HepG2 (cell line): ENCODE data around the gene ETFDH. TPM values are rescaled to one million over a fixed set of nuclear protein-coding genes. Genes with fewer than 3 reads are reported as not detected.

Experiments
- AHR ChIP-seq: IDR thresholded peaks from 2 replicates; pipeline ENCODE4 v1.6.1; 2018; ENCODE audit warnings: missing genetic modification reagents, missing compliant biosample characterization
- CHCHD3 ChIP-seq: sonication (generic); formaldehyde crosslinking; IDR thresholded peaks from 2 replicates; pipeline ENCODE4 v1.8.0; 2022; ENCODE audit warnings: mild to moderate bottlenecking, missing genetic modification reagents, moderate library complexity
- CTCF ChIP-seq: sonication (generic); formaldehyde crosslinking; IDR thresholded peaks from 2 replicates; pipeline ENCODE4 v1.5.0; 2020; ENCODE audit warnings: mild to moderate bottlenecking, missing genetic modification reagents, moderate library complexity
- JDP2 ChIP-seq: sonication (generic); formaldehyde crosslinking; IDR thresholded peaks from 2 replicates; pipeline ENCODE4 v1.8.1; 2022; ENCODE audit warnings: missing genetic modification reagents, borderline replicate concordance
- PPARG ChIP-seq: conservative IDR thresholded peaks from 2 replicates; pipeline ENCODE4 v1.6.1; 2016; ENCODE audit warnings: missing biosample characterization, missing genetic modification reagents
- RFXAP ChIP-seq: sonication (generic); formaldehyde crosslinking; IDR thresholded peaks from 2 replicates; pipeline ENCODE4 v1.4.0; 2020; ENCODE audit warnings: missing genetic modification reagents, borderline replicate concordance
- SRY ChIP-seq: sonication (generic); formaldehyde crosslinking; IDR thresholded peaks from 2 replicates; pipeline ENCODE4 v1.8.0; 2022; ENCODE audit warnings: mild to moderate bottlenecking, missing genetic modification reagents
- STAT5B ChIP-seq: sonication (generic); formaldehyde crosslinking; IDR thresholded peaks from 2 replicates; pipeline ENCODE4 v1.4.0; 2020; ENCODE audit warnings: missing genetic modification reagents
- SUZ12 ChIP-seq: fragments of 150-350 bp; IDR thresholded peaks from 2 replicates; pipeline ENCODE4 v1.6.1; 2014; ENCODE audit warnings: low read depth, low read length
- TBX3 ChIP-seq: fragments of 450-650 bp; IDR thresholded peaks from 2 replicates; pipeline ENCODE4 v1.6.1; 2017; ENCODE audit warnings: antibody characterized with exemption, mild to moderate bottlenecking, inconsistent platforms, borderline replicate concordance
- ZNF136 ChIP-seq: sonication (generic); formaldehyde crosslinking; IDR thresholded peaks from 2 replicates; pipeline ENCODE4 v1.8.1; 2022; ENCODE audit warnings: low read depth, mild to moderate bottlenecking, moderate library complexity, missing genetic modification reagents
- ZNF232 ChIP-seq: sonication (generic); formaldehyde crosslinking; IDR thresholded peaks from 2 replicates; pipeline ENCODE4 v1.4.0; 2020; ENCODE audit warnings: missing genetic modification reagents, borderline replicate concordance
- ZNF281 ChIP-seq: sonication (generic); formaldehyde crosslinking; IDR thresholded peaks from 2 replicates; pipeline ENCODE4 v1.4.0; 2020; ENCODE audit warnings: missing genetic modification reagents, borderline replicate concordance
- ZNF678 ChIP-seq: sonication (generic); formaldehyde crosslinking; IDR thresholded peaks from 2 replicates; pipeline ENCODE4 v1.4.0; 2020; ENCODE audit warnings: mild to moderate bottlenecking, missing genetic modification reagents
- ZNF766 ChIP-seq: sonication (generic); formaldehyde crosslinking; IDR thresholded peaks from 2 replicates; pipeline ENCODE4 v1.5.0; 2020; ENCODE audit warnings: missing genetic modification reagents, borderline replicate concordance
- ZSCAN12 ChIP-seq: sonication (generic); formaldehyde crosslinking; IDR thresholded peaks from 2 replicates; pipeline ENCODE4 v1.9.0; 2021; ENCODE audit warnings: mild to moderate bottlenecking, missing genetic modification reagents
- polyA plus RNA-seq, 8 experiments: library from polyadenylated mRNA; depleted of rRNA in 3 of 8; stranded (reverse) in 7 of 8; unstranded in 1 of 8; fragments of >200 nt; fragmentation: Illumina TruSeq in 4 of 8; extraction: Trizol in 4 of 8; gene quantifications; 2 replicates each; pipeline versions ENCODE4 v1.2.1 to v1.2.3, GENCODE V29; 2011 to 2016; ENCODE audit warnings: low read depth in 4 of 8, missing spikeins in 1 of 8, mixed read lengths in 1 of 8; ENCODE audit not compliant: insufficient read depth in 1 of 8
- total RNA-seq, 5 experiments: library from RNA; depleted of rRNA; stranded (reverse); fragments of >200 nt; fragmentation: Illumina TruSeq; extraction: Trizol; gene quantifications; 2 replicates each; pipeline ENCODE4 v1.2.3, GENCODE V29; 2016; ENCODE audit warnings: low read depth in 1 of 5
- TF ChIP-seq, protein P1 (sequence below): fragments of 450-650 bp; IDR thresholded peaks from 2 replicates; pipeline ENCODE4 v1.6.1; 2017
- TF ChIP-seq, protein P2 (sequence below): sonication (generic); formaldehyde crosslinking; IDR thresholded peaks from 2 replicates; pipeline ENCODE4 v1.5.0; 2020; ENCODE audit warnings: missing genetic modification reagents, mild to moderate bottlenecking, borderline replicate concordance
- TF ChIP-seq, protein P3 (sequence below): sonication (generic); formaldehyde crosslinking; IDR thresholded peaks from 2 replicates; pipeline ENCODE4 v1.8.1; 2023; ENCODE audit warnings: missing genetic modification reagents, inconsistent platforms, borderline replicate concordance

The ETFDH gene
- total and polyA plus RNA-seq, 2 of the 13 experiments (the other 11 are each of a cell fraction or from before 2014, with no cell fraction given), result 14.7 to 17.8 TPM

DNA sequence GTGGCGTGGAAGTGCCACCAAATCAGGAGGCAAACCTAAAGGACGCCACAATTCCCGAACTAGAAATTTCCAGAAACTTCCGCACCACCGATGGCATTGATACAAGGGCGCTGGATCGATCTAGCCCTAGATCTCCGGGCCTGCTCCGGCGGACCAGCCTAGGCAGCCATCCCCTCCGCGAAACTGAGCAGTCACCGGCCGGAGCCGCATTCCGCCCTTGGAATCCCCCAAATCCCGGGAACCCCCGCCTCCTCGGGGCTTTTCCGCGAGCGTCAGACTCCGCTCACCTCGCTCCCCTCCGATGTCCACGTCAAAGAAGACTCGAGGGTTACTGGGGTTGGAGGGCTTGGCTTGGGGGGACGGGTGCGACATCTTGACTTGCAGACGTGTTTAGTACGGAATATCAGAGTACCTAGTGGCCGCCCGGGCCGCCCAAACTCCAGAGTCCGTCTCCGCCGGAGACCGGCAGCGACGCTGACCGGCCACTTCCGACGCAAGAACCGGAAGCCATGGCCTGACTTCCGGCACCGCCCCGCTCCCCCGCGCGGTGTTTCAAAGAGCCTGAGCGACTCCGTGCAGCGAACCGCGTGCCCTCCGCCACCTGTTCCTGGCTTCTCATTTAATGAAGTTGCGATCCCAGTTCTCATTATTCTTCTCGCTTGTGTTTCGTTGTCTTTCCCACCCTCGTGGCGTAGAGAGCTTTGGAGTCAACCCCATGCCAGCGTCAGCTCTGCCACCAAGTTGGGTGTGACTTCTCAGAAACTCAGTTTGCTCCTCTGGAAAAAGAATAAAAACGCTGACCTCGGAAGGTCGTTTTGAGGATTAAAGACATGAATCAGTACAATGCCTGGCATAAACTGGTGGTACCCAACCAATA is 51.1 kb downstream of the ETFDH start, which contains the start of gene PPID (continued):
- TF ChIP-seq ZNF136 (CRISPR knock-in tag) (peak; percentile 75; the same call in 1 of the 2 replicates), AHR (CRISPR knock-in tag) (peak; percentile 44; the same call in 1 of the 2 replicates), STAT5B (CRISPR knock-in tag) (no peak), SRY (CRISPR knock-in tag) (no peak; the same call in 1 of the 2 replicates), ZNF766 (CRISPR knock-in tag) (0 out of 2 replicates have a peak, but pooled peaks have one; percentile 74), ZNF232 (CRISPR knock-in tag) (peak; percentile 69; the same call in 1 of the 2 replicates), ZNF281 (CRISPR knock-in tag) (peak; percentile 57; the same call in 1 of the 2 replicates), CTCF (0 out of 2 replicates have a peak, but pooled peaks have one; percentile 9), RFXAP (peak; percentile 78; the same call in 1 of the 2 replicates), SUZ12 (no peak), CHCHD3 (CRISPR knock-in tag) (no peak), PPARG (0 out of 2 replicates have a peak, but pooled peaks have one; percentile 36), TBX3 (no peak), ZSCAN12 (CRISPR knock-in tag) (peak; percentile 79; the same call in 1 of the 2 replicates), ZNF678 (CRISPR knock-in tag) (no peak), JDP2 (no peak)
- TF ChIP-seq, protein P1, sequence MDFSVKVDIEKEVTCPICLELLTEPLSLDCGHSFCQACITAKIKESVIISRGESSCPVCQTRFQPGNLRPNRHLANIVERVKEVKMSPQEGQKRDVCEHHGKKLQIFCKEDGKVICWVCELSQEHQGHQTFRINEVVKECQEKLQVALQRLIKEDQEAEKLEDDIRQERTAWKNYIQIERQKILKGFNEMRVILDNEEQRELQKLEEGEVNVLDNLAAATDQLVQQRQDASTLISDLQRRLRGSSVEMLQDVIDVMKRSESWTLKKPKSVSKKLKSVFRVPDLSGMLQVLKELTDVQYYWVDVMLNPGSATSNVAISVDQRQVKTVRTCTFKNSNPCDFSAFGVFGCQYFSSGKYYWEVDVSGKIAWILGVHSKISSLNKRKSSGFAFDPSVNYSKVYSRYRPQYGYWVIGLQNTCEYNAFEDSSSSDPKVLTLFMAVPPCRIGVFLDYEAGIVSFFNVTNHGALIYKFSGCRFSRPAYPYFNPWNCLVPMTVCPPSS, result no peak
- TF ChIP-seq, protein P2, sequence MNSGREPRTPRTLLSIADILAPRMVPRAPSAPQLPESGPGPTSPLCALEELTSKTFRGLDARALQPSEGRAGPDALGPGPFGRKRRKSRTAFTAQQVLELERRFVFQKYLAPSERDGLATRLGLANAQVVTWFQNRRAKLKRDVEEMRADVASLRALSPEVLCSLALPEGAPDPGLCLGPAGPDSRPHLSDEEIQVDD, result 0 out of 2 replicates have a peak, but pooled peaks have one; percentile 26
- TF ChIP-seq, protein P3, sequence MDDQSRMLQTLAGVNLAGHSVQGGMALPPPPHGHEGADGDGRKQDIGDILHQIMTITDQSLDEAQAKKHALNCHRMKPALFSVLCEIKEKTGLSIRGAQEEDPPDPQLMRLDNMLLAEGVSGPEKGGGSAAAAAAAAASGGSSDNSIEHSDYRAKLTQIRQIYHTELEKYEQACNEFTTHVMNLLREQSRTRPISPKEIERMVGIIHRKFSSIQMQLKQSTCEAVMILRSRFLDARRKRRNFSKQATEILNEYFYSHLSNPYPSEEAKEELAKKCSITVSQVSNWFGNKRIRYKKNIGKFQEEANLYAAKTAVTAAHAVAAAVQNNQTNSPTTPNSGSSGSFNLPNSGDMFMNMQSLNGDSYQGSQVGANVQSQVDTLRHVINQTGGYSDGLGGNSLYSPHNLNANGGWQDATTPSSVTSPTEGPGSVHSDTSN, result peak; percentile 65
